DND-41 (cell line): ENCODE results near the gene TCF23.

ENCODE experiments used
- ATAC-seq: fragments of 200-7000 bp; cut with Tn5 transposase; 3 replicates; pipeline ENCODE4 v1.9.1; 2021; ENCODE audit warnings: low read depth; ENCODE audit not compliant: insufficient read depth
- DNase-seq: peaks from one replicate; pipeline ENCODE4 v3.0.0-alpha.2; 2020
- H2AFZ ChIP-seq: 2 replicates; pipeline ENCODE4 v1.6.0; 2012; ENCODE audit warnings: low read depth, low read length
- H3K27ac ChIP-seq: 2 replicates; pipeline ENCODE4 v1.5.1; 2012; ENCODE audit warnings: low read length, inconsistent platforms
- H3K27me3 ChIP-seq: fragments of 200-600 bp; sonication (generic); 2 replicates; pipeline ENCODE4 v1.6.0; 2012; ENCODE audit warnings: low read length, mild to moderate bottlenecking, inconsistent platforms; ENCODE audit not compliant: insufficient read depth, poor library complexity
- H3K36me3 ChIP-seq: 2 replicates; pipeline ENCODE4 v1.5.1; 2012; ENCODE audit warnings: low read length, inconsistent platforms; ENCODE audit not compliant: insufficient read depth
- H3K4me1 ChIP-seq: 2 replicates; pipeline ENCODE4 v1.5.1; 2012; ENCODE audit warnings: mild to moderate bottlenecking, low read length; ENCODE audit not compliant: insufficient read depth
- H3K4me2 ChIP-seq: 2 replicates; pipeline ENCODE4 v1.6.0; 2012; ENCODE audit warnings: mild to moderate bottlenecking, moderate library complexity, low read length, inconsistent platforms; ENCODE audit not compliant: insufficient read depth
- H3K4me3 ChIP-seq, 2 experiments: fragments of 200-600 bp in 1 of 2; shearing (Covaris generic) in 1 of 2; 2 replicates each; pipeline ENCODE4 v1.5.1; 2012 to 2016; ENCODE audit warnings: inconsistent platforms in 2 of 2, low read length in 2 of 2, mild to moderate bottlenecking in 2 of 2, low read depth in 1 of 2, moderate library complexity in 1 of 2
- H3K79me2 ChIP-seq: 2 replicates; pipeline ENCODE4 v1.6.0; 2012; ENCODE audit warnings: low read length, inconsistent platforms; ENCODE audit not compliant: insufficient read depth
- H3K9ac ChIP-seq: 2 replicates; pipeline ENCODE4 v1.6.0; 2012; ENCODE audit warnings: low read depth, mild to moderate bottlenecking, inconsistent platforms, low read length, moderate library complexity
- H3K9me3 ChIP-seq: 2 replicates; pipeline ENCODE4 v1.5.1; 2012; ENCODE audit warnings: low read length, moderate library complexity, mild to moderate bottlenecking, inconsistent platforms; ENCODE audit not compliant: insufficient read depth, severe bottlenecking
- H4K20me1 ChIP-seq: 2 replicates; pipeline ENCODE4 v1.6.0; 2012; ENCODE audit warnings: low read length; ENCODE audit not compliant: insufficient read depth
- EZH2 ChIP-seq: IDR thresholded peaks from 3 replicates; pipeline ENCODE4 v1.6.1; 2012; ENCODE audit warnings: borderline replicate concordance, low read depth, mild to moderate bottlenecking, moderate library complexity, low read length, inconsistent platforms; ENCODE audit not compliant: severe bottlenecking
- TF ChIP-seq, protein P1 (sequence below): IDR thresholded peaks from 2 replicates; pipeline ENCODE4 v1.5.1; 2012; ENCODE audit warnings: borderline replicate concordance, low read length, moderate library complexity, mild to moderate bottlenecking; ENCODE audit not compliant: poor library complexity, severe bottlenecking; ENCODE audit errors: extremely low read depth

The TCF23 gene

GRCh38 chr2:27155069-27155520 is 6.3 kb downstream of the TCF23 start:
- H3K27me3 ChIP-seq: peaks cover 5% of the 10 kb centered on the region
- no peaks in the 10 kb centered on the region for H3K79me2 ChIP-seq
- H3K36me3 ChIP-seq: no peaks in the 10 kb centered on the region
- TF ChIP-seq, protein P1, sequence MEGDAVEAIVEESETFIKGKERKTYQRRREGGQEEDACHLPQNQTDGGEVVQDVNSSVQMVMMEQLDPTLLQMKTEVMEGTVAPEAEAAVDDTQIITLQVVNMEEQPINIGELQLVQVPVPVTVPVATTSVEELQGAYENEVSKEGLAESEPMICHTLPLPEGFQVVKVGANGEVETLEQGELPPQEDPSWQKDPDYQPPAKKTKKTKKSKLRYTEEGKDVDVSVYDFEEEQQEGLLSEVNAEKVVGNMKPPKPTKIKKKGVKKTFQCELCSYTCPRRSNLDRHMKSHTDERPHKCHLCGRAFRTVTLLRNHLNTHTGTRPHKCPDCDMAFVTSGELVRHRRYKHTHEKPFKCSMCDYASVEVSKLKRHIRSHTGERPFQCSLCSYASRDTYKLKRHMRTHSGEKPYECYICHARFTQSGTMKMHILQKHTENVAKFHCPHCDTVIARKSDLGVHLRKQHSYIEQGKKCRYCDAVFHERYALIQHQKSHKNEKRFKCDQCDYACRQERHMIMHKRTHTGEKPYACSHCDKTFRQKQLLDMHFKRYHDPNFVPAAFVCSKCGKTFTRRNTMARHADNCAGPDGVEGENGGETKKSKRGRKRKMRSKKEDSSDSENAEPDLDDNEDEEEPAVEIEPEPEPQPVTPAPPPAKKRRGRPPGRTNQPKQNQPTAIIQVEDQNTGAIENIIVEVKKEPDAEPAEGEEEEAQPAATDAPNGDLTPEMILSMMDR: no peak
- TF ChIP-seq EZH2: no peak
- no peaks in the 10 kb centered on the region for H3K9me3 ChIP-seq
- no peak for ATAC-seq
- no peak overlapping the region for H2AFZ ChIP-seq
- no peak overlapping the region for H3K27ac ChIP-seq
- DNase-seq: no peak
- H4K20me1 ChIP-seq: no peaks in the 10 kb centered on the region
- no peaks in the 10 kb centered on the region for H3K4me1 ChIP-seq
- no peak overlapping the region for H3K4me2 ChIP-seq
- H3K9ac ChIP-seq: no peak overlapping the region
- H3K4me3 ChIP-seq: no peak overlapping the region

GRCh38 chr2:27158468-27158867 is 9.7 kb downstream of the TCF23 start:
- Histone ChIP-seq H3K79me2 (no peaks in the 10 kb centered on the region), H3K9ac (no peak overlapping the region), H3K4me1 (no peaks in the 10 kb centered on the region), H3K27ac (no peak overlapping the region), H2AFZ (no peak overlapping the region), H3K36me3 (no peaks in the 10 kb centered on the region), H3K4me3 (no peak overlapping the region), H3K9me3 (no peaks in the 10 kb centered on the region), H4K20me1 (no peaks in the 10 kb centered on the region), H3K4me2 (no peak overlapping the region), H3K27me3 (peaks cover 3% of the 10 kb centered on the region)
- no peak for ATAC-seq
- DNase-seq: no peak
- TF ChIP-seq, protein P1: no peak
- TF ChIP-seq EZH2: no peak

GRCh38 chr2:27159271-27159670 is 10.5 kb downstream of the TCF23 start:
- Histone ChIP-seq H3K4me3 (no peak overlapping the region), H3K27me3 (peaks cover 3% of the 10 kb centered on the region), H3K36me3 (no peaks in the 10 kb centered on the region), H3K4me2 (no peak overlapping the region), H2AFZ (no peak overlapping the region), H3K4me1 (no peaks in the 10 kb centered on the region), H4K20me1 (no peaks in the 10 kb centered on the region), H3K9ac (no peak overlapping the region), H3K9me3 (no peaks in the 10 kb centered on the region), H3K27ac (no peak overlapping the region), H3K79me2 (no peaks in the 10 kb centered on the region)
- ATAC-seq (no peak), DNase-seq (no peak)
- TF ChIP-seq, protein P1: no peak
- TF ChIP-seq EZH2: no peak

GRCh38 chr2:27160191-27160590 is 11.4 kb downstream of the TCF23 start:
- Histone ChIP-seq H3K79me2 (no peaks in the 10 kb centered on the region), H2AFZ (no peak overlapping the region), H3K4me1 (no peaks in the 10 kb centered on the region), H3K27ac (no peak overlapping the region), H3K9me3 (no peaks in the 10 kb centered on the region), H3K4me2 (no peak overlapping the region), H3K27me3 (peaks cover 3% of the 10 kb centered on the region), H4K20me1 (no peaks in the 10 kb centered on the region), H3K4me3 (no peak overlapping the region), H3K9ac (no peak overlapping the region), H3K36me3 (no peaks in the 10 kb centered on the region)
- TF ChIP-seq, protein P1: no peak
- no peak for TF ChIP-seq EZH2
- DNase-seq (no peak), ATAC-seq (no peak)
